SIG-M5 treated with dmso at 0.1 percent for 504 hours (cell line): ENCODE measurements around the gene CHST11.

Experiments
- DNase-seq: peaks from one replicate; lab custom pipeline; 2025; ENCODE audit not compliant: unreplicated experiment; lab: John Stamatoyannopoulos, UW

The CHST11 gene

DNA sequence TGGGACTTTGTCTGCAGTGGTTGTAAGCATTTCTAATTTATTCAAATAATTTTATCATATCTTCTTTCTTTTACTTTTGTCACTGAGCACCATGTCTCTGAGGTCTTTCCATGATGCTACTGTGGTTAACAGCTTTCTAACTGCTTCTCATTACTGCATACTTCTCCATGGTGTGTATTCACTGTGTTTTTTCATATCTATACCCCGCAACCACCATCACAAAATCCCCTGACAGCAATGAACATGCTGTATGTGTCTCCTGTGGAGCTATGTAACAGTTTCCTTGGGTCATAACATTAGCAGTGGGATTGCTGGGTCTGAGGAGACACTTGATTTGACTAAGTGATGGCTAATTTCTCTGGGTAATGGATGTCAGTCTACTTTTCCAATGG is 29.2 kb upstream of the CHST11 start:
- DNase-seq, result no peak

DNA sequence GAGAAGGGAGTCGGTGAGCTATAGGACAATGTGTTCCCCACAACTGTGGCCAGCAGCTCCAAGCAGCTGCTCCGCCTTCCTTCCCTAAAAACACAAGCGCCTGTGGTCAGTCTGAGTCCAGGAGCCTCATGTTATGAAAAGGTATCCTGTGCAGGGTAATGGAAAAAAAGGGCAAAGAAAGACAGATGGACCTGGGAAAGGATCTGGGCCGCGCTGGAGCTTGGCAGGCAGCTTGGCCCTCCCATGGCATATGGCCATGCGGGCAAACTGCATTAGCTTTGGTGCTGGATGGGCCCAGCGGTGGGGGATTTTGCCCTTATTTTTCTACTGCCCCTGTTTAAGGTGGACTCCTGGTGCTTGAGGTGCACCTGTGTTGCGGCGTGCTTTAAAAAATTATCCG is 23.7 kb upstream of the CHST11 start:
- no peak for DNase-seq

DNA sequence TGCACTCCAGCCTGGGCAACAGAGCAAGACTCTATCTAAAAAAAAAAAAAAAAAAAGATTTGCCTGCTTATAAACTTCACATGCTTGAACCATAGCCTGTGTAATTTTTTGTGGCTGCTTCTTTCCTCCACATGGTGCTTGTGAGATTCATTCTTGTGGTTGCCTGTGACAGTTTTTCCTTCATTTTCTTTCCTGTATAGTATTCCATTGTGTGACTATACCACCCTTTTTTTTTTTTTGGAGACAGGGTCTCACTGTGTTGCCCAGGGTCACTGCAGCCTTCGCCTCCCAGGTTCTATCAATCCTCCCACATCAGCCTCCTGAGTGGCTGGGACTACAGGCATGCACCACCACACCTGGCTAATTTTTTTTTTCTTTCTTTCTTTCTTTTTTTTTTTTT is 22.6 kb upstream of the CHST11 start:
- DNase-seq, result no peak

DNA sequence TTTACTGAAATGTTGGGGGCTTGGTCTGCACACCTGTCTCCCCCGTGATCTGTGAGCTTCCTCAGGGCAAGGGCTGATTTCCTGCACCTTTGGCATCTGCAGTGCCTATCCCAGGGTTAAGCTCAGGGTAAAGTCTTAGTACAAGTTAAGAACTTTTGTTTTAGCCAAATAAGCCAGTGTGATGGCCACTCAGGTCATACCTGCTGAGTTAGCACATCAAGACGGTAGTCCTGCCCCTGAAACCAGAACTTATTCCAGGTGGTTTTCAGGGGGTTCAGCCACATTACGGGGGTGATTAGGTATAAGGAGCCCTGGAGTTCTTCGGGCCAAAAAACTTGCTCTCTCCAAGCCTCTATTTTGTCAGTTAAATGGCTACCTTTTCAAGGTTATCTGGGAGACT is 21.6 kb upstream of the CHST11 start:
- no peak for DNase-seq

GRCh38 chr12:104435765-104436164 is 21.0 kb upstream of the CHST11 start:
- no peak for DNase-seq

GRCh38 chr12:104436790-104437189 is 20.0 kb upstream of the CHST11 start:
- DNase-seq, result no peak

DNA sequence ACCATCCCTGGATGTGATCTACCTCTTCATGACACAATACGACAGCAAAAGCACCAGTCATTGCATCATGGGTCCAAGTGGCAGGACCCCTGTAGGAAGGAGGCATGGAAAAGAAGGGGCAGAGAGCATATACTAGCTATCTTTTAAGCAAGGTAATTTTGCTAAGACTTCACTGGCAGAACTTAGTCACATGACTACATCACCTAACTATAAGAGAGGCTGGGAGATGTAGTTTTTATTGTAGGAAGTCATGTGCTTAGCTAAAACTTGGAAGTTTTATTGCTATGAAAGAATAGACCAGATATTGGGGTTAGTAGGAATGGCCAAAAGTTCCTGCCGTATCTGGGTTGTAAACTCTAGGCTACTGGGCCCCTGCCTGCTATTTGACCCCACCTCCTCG is 18.6 kb upstream of the CHST11 start:
- no peak for DNase-seq

- no peak for DNase-seq
These were observed 17.6 kb upstream of the CHST11 start for GRCh38 chr12:104439137-104439536.

DNA sequence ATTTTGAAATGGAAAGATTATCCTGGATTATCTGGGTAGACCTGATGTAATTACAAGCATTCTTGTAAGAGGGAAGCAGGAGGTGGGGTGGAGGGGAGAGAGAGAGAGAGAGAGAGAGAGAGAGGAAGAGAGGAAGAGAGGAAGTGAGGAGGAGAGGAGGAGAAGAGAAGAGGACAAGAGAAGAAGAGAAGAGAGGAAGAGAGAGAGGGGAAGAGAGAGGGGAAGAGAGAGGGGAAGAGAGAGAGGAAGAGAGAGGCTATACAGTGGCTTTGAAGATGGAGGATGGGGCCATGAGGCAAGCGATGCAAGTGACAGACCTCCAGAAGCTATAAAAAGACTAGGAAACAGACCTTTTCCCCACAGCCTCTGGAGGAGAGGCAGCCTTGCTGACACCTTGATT is 13.7 kb upstream of the CHST11 start:
- DNase-seq, result peak; percentile 19

- no peak for DNase-seq
These were observed 9.9 kb upstream of the CHST11 start for GRCh38 chr12:104446646-104447421.

- no peak for DNase-seq
These were observed 8.7 kb upstream of the CHST11 start for GRCh38 chr12:104448031-104448430.

DNA sequence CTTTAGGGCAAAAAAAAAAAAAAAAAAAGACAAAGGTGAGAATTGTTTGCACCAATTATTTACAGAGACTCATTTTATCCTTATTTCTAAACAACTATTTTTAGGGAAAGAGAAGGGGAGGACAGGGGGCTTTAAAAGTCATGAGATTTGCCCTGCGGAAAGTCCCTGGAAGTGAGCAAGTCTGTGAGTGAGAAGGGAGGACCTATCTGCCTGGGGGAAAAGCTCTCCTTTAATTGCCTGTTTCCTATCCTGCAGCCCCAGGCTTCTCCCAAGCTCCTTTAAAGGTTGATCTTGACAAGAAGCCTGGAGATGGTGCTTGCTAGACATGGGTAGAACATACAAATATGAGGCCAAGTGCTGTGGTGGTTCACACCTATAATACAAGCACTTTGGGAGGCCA is 8.3 kb upstream of the CHST11 start:
- DNase-seq, result no peak

DNA sequence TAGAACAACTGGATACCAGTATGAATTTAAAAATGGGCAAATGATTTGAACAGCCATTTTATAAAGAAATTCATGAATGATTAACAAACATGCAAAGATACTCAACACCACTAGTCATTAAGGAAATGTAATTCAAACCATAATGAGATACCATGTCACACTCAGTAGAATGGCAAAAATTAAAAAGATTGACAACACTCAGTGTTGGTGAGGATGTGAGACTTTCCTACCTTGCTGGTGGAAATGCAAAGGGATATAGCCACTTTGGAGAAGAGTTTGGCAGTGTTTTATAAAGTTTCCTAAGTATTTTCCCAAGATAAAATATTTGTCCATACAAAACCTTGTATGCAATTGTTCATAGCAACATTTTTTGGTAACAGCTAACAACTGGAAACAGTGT is 6.0 kb upstream of the CHST11 start:
- DNase-seq, result no peak

DNA sequence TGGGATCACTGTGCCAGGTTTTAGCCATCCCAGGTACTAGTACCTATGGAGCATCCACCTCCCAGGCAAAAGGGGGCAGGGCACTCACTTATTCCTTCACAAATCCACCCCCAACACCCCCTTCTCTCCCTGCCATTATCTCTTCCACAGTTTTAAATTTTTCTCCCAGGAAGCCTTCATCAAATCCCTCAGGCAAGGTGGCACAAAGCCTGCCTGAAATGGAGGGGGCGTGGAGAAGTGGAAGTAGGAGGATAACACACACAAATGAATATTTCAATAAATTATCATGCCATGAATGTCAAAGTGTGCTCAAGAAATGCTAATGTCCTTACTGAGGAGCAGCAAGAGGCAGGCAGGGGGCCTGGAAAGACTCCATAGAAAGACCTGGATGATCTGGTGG is 4.7 kb upstream of the CHST11 start:
- DNase-seq, result no peak

DNA sequence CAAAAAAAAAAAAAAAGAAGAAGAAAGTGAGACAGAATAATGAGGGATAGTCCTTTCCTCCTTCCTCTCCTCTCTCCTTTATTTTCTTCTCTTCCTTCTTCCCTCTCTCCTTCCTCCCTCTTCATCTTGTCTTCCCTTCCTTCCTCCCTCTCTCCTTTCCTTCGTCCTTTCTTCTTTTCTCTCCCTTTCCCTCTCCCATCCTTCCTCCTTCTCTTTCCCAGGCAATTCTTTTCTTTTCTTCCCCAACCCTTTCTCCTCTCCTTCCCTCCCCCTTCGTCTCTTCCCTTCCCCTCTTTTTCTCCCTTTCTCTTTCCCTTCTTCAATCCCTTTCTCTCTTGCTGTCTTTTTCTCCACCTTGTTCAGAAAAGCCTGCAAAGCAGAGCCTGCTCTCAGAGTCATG is 3.6 kb upstream of the CHST11 start:
- DNase-seq, result no peak

- DNase-seq, result no peak
These were observed 1.8 kb upstream of the CHST11 start for GRCh38 chr12:104454997-104455396.

DNA sequence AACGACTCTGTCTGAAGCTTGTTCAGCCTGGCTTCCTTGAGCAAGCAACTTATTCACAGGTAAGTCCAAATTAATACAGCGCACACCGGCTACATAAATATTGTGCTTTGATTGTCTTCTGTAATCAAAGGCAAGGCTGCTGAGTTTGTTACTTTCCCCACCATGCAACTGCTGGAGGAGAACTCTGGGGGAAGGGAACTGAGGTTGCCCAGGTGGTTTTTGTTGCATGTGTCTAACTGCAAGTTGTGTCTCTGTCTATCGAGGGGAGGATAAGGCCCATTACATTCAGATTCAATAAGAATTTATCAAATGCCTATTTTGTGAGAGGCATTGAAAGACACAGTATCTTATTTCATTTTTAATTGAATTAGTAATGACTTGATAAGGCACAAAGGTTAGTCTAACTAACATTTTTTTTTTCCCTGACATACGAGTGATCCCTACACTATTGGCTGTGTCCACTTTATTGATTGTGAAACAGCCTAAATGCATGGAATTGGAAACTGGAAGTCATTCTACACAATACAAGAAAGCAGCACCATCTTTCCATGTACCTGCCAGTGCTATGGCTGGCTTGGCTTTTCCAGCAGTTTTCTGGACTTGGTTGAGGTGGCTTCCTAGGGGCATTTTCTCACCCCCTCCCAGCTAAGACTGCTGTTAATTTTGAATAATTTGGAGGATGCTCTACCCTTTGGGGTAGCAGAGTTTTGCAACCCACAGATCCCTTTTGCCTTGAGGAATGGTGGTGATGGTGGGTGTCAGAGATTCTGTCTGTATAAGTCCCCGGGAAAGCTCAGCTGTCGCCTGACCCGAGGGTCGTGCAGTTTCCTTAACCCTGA is 951 bp upstream of the CHST11 start:
- DNase-seq, result no peak

- DNase-seq, result peak; percentile 49
These were observed 400 bp downstream of the CHST11 start for GRCh38 chr12:104456950-104457745.

GRCh38 chr12:104457746-104458693 is 1.3 kb downstream of the CHST11 start:
- no peak for DNase-seq

GRCh38 chr12:104458694-104459367 is 2.1 kb downstream of the CHST11 start:
- peak; percentile 40 for DNase-seq
